DOHH2 (cell line): Measurements from ENCODE around the gene RPTOR.

Source experiments
- CTCF ChIP-seq: fragments of 200-600 bp; sonication (generic); IDR thresholded peaks from one replicate; pipeline ENCODE4 v1.5.1; 2014; ENCODE audit warnings: antibody characterized with exemption, mild to moderate bottlenecking, low read depth, low read length; ENCODE audit not compliant: poor library complexity, severe bottlenecking
- EZH2phosphoT487 ChIP-seq: fragments of 200-600 bp; sonication (generic); IDR thresholded peaks from 2 replicates; pipeline ENCODE4 v1.6.1; 2017; ENCODE audit warnings: borderline replicate concordance, mild to moderate bottlenecking, antibody characterized with exemption, low read length, moderate library complexity, mixed read lengths

GRCh38 chr17:80916246-80916645, 371.6 kb downstream of the RPTOR start:
- TF ChIP-seq CTCF (no peak), EZH2phosphoT487 (no peak)
